Measurements from ENCODE around the gene CETN1. TPM values are rescaled to one million over a fixed set of nuclear protein-coding genes. Genes with fewer than 3 reads are reported as not detected.

The CETN1 gene
- total RNA-seq, 1 donor from 2014 or later = not detected

GRCh38 chr18:567122-567521 lies 13.1 kb upstream of the CETN1 start:
- Mint-ChIP-seq H3K27me3 (peaks cover 7% of the 10 kb centered on the region), H3K27ac (no peak overlapping the region), H3K9me3 (no peaks in the 10 kb centered on the region), H3K4me1 (no peaks in the 10 kb centered on the region), H3K36me3 (ENCODE audit: low read depth) (no peaks in the 10 kb centered on the region), H3K4me3 (no peak overlapping the region)
- DNase-seq (no peak), ATAC-seq (ENCODE audit: low read depth) (no peak)
- no peak for TF ChIP-seq CTCF (IDR thresholded peaks at IDR 0.05)
- ChIA-PET POLR2A (no interaction called here), CTCF (no interaction called here)
- intact Hi-C loops (cut with micrococcal nuclease) = no loop called here

GRCh38 chr18:568731-569130 lies 11.4 kb upstream of the CETN1 start:
- TF ChIP-seq CTCF (IDR thresholded peaks at IDR 0.05) = no peak
- Mint-ChIP-seq H3K9me3 (no peaks in the 10 kb centered on the region), H3K4me3 (no peak overlapping the region), H3K27ac (no peak overlapping the region), H3K4me1 (no peaks in the 10 kb centered on the region), H3K36me3 (ENCODE audit: low read depth) (no peaks in the 10 kb centered on the region), H3K27me3 (peaks cover 7% of the 10 kb centered on the region)
- ChIA-PET POLR2A (interaction anchor here (0.6 kb wide), 1 partner anchor 23 kb away, joined by 3 read pairs; no protein-coding TSS in a partner anchor), CTCF (no interaction called here)
- no peak for DNase-seq
- ATAC-seq (ENCODE audit: low read depth) = no peak
- intact Hi-C loops (cut with micrococcal nuclease) = no loop called here

- Mint-ChIP-seq H3K27ac (no peak overlapping the region), H3K36me3 (ENCODE audit: low read depth) (no peaks in the 10 kb centered on the region), H3K9me3 (no peaks in the 10 kb centered on the region), H3K27me3 (peaks cover 7% of the 10 kb centered on the region), H3K4me1 (no peaks in the 10 kb centered on the region), H3K4me3 (no peak overlapping the region)
- DNase-seq = no peak
- ChIA-PET POLR2A (no interaction called here), CTCF (no interaction called here)
- intact Hi-C loops (cut with micrococcal nuclease) = no loop called here
- no peak for ATAC-seq (ENCODE audit: low read depth)
- no peak for TF ChIP-seq CTCF (IDR thresholded peaks at IDR 0.05)
Measured at GRCh38 chr18:570256-570655, 9.9 kb upstream of the CETN1 start.

- ChIA-PET CTCF (no interaction called here), POLR2A (no interaction called here)
- TF ChIP-seq CTCF (IDR thresholded peaks at IDR 0.05) = no peak
- Mint-ChIP-seq H3K36me3 (ENCODE audit: low read depth) (no peaks in the 10 kb centered on the region), H3K4me3 (no peak overlapping the region), H3K27me3 (peaks cover 3% of the 10 kb centered on the region), H3K9me3 (no peaks in the 10 kb centered on the region), H3K27ac (no peak overlapping the region), H3K4me1 (no peaks in the 10 kb centered on the region)
- intact Hi-C loops (cut with micrococcal nuclease) = no loop called here
- DNase-seq = no peak
- no peak for ATAC-seq (ENCODE audit: low read depth)
Measured at GRCh38 chr18:570697-571096, 9.5 kb upstream of the CETN1 start.

- Mint-ChIP-seq H3K36me3 (ENCODE audit: low read depth) (no peaks in the 10 kb centered on the region), H3K9me3 (no peaks in the 10 kb centered on the region), H3K4me3 (no peak overlapping the region), H3K27ac (no peak overlapping the region), H3K4me1 (no peaks in the 10 kb centered on the region), H3K27me3 (peaks cover 3% of the 10 kb centered on the region)
- no peak for TF ChIP-seq CTCF (IDR thresholded peaks at IDR 0.05)
- DNase-seq (no peak), ATAC-seq (ENCODE audit: low read depth) (no peak)
- POLR2A ChIA-PET = no interaction called here
- CTCF ChIA-PET = no interaction called here
- intact Hi-C loops (cut with micrococcal nuclease) = no loop called here
Measured at GRCh38 chr18:572091-572830, 7.9 kb upstream of the CETN1 start.

Data from activated B cell treated with CpG ODN at 0.5 μM for 24 hours (primary cell).